ENCODE results near the gene FARS2. TPM values are rescaled to one million over a fixed set of nuclear protein-coding genes. Genes with fewer than 3 reads are reported as not detected.

The FARS2 gene
- total RNA-seq, 2 donors from 2014 or later: 16.2 to 18.3 TPM

DNA sequence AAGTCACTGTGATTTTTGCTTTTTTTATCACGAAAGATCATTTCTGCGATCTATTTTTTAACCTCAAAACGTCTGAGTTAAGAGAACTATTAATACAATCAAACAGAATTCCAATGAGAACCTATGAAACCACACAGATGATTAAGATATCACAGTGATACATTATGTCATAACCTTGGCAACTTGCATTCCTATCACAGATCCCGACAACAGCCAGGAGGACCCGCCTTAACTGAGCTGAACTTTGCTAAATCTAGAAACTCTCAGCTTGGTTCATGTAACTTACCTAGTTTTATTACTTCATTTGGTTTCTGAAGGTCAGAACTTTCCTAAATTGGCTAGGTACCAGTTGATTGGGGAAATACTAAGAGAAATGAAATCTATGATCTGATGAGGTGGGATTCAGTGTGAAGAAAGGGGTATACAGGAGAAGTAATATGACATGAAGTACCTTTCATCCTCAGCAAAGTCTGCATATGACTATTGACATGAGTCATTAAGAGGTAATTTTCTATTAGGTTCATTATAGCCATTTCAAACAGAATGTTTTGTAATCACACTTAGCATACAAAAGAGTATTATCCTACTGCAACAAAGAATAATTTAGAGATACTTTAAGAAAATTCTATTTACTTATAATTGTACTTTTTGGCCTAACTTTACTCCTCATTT lies 11.7 kb upstream of the FARS2 start:
- Mint-ChIP-seq H3K27ac (no peak overlapping the region), H3K27me3 (ENCODE audit: insufficient read depth) (no peaks in the 10 kb centered on the region), H3K9me3 (peaks cover 5% of the 10 kb centered on the region), H3K4me3 (no peak overlapping the region), H3K4me1 (peaks cover 27% of the 10 kb centered on the region), H3K36me3 (ENCODE audit: low read depth) (peaks cover 27% of the 10 kb centered on the region)
- Histone ChIP-seq H3K4me1 (ENCODE audit: control insufficient read depth, insufficient read depth, low read length) (peaks cover 13% of the 10 kb centered on the region), H3K9ac (ENCODE audit: extremely low read depth, low read length, poor library complexity, severe bottlenecking) (no peak overlapping the region), H3K4me3 (ENCODE audit: low read length) (no peak overlapping the region), H3K27ac (ENCODE audit: low read depth, low read length) (no peak overlapping the region), H3K36me3 (ENCODE audit: control insufficient read depth, insufficient read depth, low read length) (peaks cover 19% of the 10 kb centered on the region), H3K9me3 (ENCODE audit: control insufficient read depth, low read length) (peaks cover 9% of the 10 kb centered on the region), H3K27me3 (ENCODE audit: control insufficient read depth, insufficient read depth, low read length, poor library complexity, severe bottlenecking) (no peaks in the 10 kb centered on the region)
- 86 to 92% methylated on average over 2 to 5 of the region's 5 CpGs for WGBS, 2 experiments (ENCODE audit: insufficient coverage in 1 of 2, insufficient read length in 1 of 2)
- TF ChIP-seq, protein P1, sequence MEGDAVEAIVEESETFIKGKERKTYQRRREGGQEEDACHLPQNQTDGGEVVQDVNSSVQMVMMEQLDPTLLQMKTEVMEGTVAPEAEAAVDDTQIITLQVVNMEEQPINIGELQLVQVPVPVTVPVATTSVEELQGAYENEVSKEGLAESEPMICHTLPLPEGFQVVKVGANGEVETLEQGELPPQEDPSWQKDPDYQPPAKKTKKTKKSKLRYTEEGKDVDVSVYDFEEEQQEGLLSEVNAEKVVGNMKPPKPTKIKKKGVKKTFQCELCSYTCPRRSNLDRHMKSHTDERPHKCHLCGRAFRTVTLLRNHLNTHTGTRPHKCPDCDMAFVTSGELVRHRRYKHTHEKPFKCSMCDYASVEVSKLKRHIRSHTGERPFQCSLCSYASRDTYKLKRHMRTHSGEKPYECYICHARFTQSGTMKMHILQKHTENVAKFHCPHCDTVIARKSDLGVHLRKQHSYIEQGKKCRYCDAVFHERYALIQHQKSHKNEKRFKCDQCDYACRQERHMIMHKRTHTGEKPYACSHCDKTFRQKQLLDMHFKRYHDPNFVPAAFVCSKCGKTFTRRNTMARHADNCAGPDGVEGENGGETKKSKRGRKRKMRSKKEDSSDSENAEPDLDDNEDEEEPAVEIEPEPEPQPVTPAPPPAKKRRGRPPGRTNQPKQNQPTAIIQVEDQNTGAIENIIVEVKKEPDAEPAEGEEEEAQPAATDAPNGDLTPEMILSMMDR (conservative IDR thresholded peaks at IDR 0.05): no peak
- no peak for DNase-seq

DNA sequence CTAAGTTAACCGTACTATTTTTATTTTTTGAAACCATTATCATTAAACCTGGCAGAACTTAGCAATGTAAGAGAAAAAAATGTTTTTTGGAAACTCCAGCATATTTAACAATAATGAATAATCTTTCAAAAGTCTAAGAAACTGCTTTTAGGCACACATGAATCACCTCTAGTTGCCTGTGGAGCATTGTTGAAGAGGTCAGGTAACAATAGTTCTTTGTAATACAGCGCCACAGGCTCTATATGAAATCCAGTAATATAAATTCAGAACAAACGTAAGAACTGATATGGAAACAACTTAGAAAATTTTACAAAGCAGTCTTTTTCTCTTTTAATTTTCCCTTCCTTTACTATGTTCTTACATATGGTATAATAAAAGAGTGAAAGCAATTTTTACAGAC lies 10.9 kb upstream of the FARS2 start:
- H3K9me3 ChIP-seq (ENCODE audit: control insufficient read depth, low read length): peaks cover 9% of the 10 kb centered on the region
- H3K27me3 Mint-ChIP-seq (ENCODE audit: insufficient read depth): no peaks in the 10 kb centered on the region
- no peak for DNase-seq
- TF ChIP-seq, protein P1 (conservative IDR thresholded peaks at IDR 0.05): no peak
- no peak overlapping the region for H3K4me3 Mint-ChIP-seq
- no peaks in the 10 kb centered on the region for H3K27me3 ChIP-seq (ENCODE audit: control insufficient read depth, insufficient read depth, low read length, poor library complexity, severe bottlenecking)
- H3K36me3 ChIP-seq (ENCODE audit: control insufficient read depth, insufficient read depth, low read length): peaks cover 19% of the 10 kb centered on the region
- peaks cover 27% of the 10 kb centered on the region for H3K36me3 Mint-ChIP-seq (ENCODE audit: low read depth)
- H3K4me3 ChIP-seq (ENCODE audit: low read length): no peak overlapping the region
- no peak overlapping the region for H3K27ac ChIP-seq (ENCODE audit: low read depth, low read length)
- H3K9ac ChIP-seq (ENCODE audit: extremely low read depth, low read length, poor library complexity, severe bottlenecking): no peak overlapping the region
- peaks cover 7% of the 10 kb centered on the region for H3K4me1 ChIP-seq (ENCODE audit: control insufficient read depth, insufficient read depth, low read length)
- 91 to 100% methylated on average over 1 to 3 of the region's 3 CpGs for WGBS, 2 experiments (ENCODE audit: insufficient coverage in 1 of 2, insufficient read length in 1 of 2)
- H3K27ac Mint-ChIP-seq: no peak overlapping the region
- H3K9me3 Mint-ChIP-seq: peaks cover 5% of the 10 kb centered on the region
- peaks cover 20% of the 10 kb centered on the region for H3K4me1 Mint-ChIP-seq

DNA sequence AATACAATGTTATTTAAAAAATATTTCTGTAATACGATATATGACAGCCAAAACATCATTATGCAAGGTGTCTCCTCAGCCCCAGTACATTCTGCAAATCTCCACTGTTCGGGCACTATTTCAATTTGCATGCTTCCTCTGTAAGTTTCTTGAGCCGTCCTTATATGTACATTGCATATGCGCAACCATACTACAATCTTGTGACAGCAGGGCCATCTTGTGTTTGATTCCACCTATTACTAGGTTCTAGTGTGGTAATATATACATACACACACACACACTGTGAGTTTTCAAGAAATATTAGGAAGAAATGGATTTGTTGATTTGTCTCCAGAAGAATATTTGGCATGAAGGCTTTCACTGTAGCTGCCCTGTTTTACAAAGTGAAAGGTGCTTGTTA lies 10.4 kb upstream of the FARS2 start:
- peaks cover 27% of the 10 kb centered on the region for H3K36me3 Mint-ChIP-seq (ENCODE audit: low read depth)
- Histone ChIP-seq H3K27ac (ENCODE audit: low read depth, low read length) (no peak overlapping the region), H3K4me1 (ENCODE audit: control insufficient read depth, insufficient read depth, low read length) (peaks cover 5% of the 10 kb centered on the region), H3K27me3 (ENCODE audit: control insufficient read depth, insufficient read depth, low read length, poor library complexity, severe bottlenecking) (no peaks in the 10 kb centered on the region), H3K4me3 (ENCODE audit: low read length) (no peak overlapping the region), H3K9ac (ENCODE audit: extremely low read depth, low read length, poor library complexity, severe bottlenecking) (no peak overlapping the region), H3K36me3 (ENCODE audit: control insufficient read depth, insufficient read depth, low read length) (peaks cover 19% of the 10 kb centered on the region), H3K9me3 (ENCODE audit: control insufficient read depth, low read length) (peaks cover 9% of the 10 kb centered on the region)
- H3K9me3 Mint-ChIP-seq: peaks cover 5% of the 10 kb centered on the region
- DNase-seq: no peak
- H3K27ac Mint-ChIP-seq: no peak overlapping the region
- 98 to 100% methylated on average over 1 to 4 of the region's 4 CpGs for WGBS, 2 experiments (ENCODE audit: insufficient coverage in 1 of 2, insufficient read length in 1 of 2)
- TF ChIP-seq, protein P1 (conservative IDR thresholded peaks at IDR 0.05): no peak
- H3K4me3 Mint-ChIP-seq: no peak overlapping the region
- peaks cover 16% of the 10 kb centered on the region for H3K4me1 Mint-ChIP-seq
- H3K27me3 Mint-ChIP-seq (ENCODE audit: insufficient read depth): no peaks in the 10 kb centered on the region
